ENCODE measurements around the gene FSCN2. TPM values are rescaled to one million over a fixed set of nuclear protein-coding genes. Genes with fewer than 3 reads are reported as not detected.
A peak's percentile ranks its signal among the peaks of the same experiment; 100 is the strongest.

The FSCN2 gene
- total RNA-seq, 6 donors from 2014 or later: 2.7 to 37.7 (median 3.9) TPM

DNA sequence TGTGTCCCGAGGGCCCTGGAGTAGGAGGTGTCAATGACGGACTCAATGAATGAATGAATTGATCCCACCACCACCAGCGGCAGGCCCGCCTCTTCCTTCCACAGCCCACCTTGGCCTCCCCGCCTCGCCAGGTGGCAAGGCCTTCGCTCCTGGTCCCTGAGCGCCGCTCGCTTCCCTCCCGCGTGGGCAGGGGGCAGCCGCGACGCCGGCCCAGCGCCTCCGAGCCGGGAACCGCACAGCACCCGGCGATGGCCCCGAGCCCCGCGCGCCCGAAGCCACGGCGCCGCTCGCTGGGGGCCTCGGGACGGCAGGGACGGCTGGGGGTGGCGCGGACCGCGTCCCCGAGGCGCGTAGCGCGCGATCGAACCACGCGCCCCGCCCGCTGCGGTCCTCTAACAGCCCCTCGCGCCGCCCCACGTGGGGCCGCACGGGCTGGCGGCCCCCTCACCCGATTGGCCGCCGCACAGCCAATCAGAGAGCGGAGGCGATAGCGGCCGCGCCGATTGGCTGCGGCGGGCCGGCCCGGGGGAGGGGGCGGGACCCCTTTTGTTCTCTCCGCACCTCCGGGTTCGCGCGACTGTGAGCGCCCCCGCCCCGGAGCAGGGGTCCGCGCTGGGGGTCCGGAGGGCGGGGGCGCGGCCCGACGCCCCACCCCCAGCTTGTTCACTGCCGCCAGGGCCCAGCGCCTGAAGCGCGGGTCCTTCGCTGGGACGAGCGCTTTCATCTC is 46.9 kb upstream of the FSCN2 start:
- WGBS, 2 donors: 19 to 38% methylated on average over 7 to 60 of the region's 94 CpGs
- H3K36me3 ChIP-seq: no peaks in the 10 kb centered on the region
- H3K27me3 ChIP-seq: peaks cover 0 to 4% (median 0%) of the 10 kb centered on the region in 4 donors
- DNase-seq (peak; percentile 50 to 93), ATAC-seq (ENCODE audit: low FRiP score in 2 of 2) (peak in 1 of 2 donors; percentile 86)
- H3K4me1 ChIP-seq: peaks cover 21 to 37% (median 28%) of the 10 kb centered on the region in 4 donors
- no peak overlapping the region for H3K27ac ChIP-seq
- TF ChIP-seq EP300 (IDR thresholded peaks at IDR 0.05): no peak
- TF ChIP-seq, protein P1, sequence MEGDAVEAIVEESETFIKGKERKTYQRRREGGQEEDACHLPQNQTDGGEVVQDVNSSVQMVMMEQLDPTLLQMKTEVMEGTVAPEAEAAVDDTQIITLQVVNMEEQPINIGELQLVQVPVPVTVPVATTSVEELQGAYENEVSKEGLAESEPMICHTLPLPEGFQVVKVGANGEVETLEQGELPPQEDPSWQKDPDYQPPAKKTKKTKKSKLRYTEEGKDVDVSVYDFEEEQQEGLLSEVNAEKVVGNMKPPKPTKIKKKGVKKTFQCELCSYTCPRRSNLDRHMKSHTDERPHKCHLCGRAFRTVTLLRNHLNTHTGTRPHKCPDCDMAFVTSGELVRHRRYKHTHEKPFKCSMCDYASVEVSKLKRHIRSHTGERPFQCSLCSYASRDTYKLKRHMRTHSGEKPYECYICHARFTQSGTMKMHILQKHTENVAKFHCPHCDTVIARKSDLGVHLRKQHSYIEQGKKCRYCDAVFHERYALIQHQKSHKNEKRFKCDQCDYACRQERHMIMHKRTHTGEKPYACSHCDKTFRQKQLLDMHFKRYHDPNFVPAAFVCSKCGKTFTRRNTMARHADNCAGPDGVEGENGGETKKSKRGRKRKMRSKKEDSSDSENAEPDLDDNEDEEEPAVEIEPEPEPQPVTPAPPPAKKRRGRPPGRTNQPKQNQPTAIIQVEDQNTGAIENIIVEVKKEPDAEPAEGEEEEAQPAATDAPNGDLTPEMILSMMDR (IDR thresholded peaks at IDR 0.05): no peak
- TF ChIP-seq POLR2A (IDR thresholded peaks at IDR 0.05): no peak
- no peak for TF ChIP-seq POLR2AphosphoS5 (IDR thresholded peaks at IDR 0.05)
- peak overlapping the region; percentile 5 to 58 (median 50) for H3K4me3 ChIP-seq
- H3K9me3 ChIP-seq: no peaks in the 10 kb centered on the region

DNA sequence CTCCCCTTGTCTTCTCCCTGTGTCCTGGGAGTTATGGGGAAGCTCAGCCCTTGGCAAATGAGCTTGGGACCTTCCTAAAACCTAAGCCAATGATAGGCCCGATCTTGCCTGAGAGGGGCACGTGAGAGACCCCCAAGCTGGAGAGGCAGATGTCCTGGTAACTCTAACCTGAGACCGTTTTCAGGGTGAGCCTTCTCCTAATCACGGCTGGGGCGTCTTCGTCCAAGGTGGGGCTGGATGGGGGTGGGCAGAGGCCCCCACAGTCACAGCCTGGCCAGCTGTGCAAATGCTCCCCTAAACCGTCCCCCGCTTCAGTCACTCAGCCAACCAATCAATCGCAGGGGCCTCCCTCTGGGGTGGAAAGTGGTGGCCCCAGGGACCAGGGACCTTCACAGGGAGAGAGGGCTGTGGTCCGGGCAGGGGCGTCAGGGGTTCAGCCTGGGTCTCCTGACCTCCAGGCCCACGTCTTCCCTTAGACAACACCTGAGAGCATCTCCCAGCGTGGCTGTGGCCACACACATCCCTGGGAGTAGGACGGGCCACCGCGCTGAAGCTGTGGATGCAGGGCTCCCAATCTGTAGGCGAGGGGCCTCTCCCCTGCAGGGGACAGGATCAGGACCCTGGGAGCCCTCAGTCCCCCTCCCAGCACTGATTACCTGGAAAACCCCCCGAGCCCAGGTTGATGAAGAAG is 46.2 kb upstream of the FSCN2 start:
- Histone ChIP-seq H3K36me3 (no peaks in the 10 kb centered on the region), H3K4me3 (peak overlapping the region; percentile 5 to 58 (median 50)), H3K27ac (no peak overlapping the region), H3K9me3 (no peaks in the 10 kb centered on the region), H3K27me3 (peaks cover 0 to 4% (median 0%) of the 10 kb centered on the region in 4 donors), H3K4me1 (peaks cover 21 to 37% (median 28%) of the 10 kb centered on the region in 4 donors)
- ATAC-seq (ENCODE audit: low FRiP score in 2 of 2): no peak
- DNase-seq: peak in 1 of 2 donors; percentile 56
- no peak for TF ChIP-seq POLR2AphosphoS5 (IDR thresholded peaks at IDR 0.05)
- no peak for TF ChIP-seq EP300 (IDR thresholded peaks at IDR 0.05)
- TF ChIP-seq POLR2A (IDR thresholded peaks at IDR 0.05): no peak
- TF ChIP-seq, protein P1 (IDR thresholded peaks at IDR 0.05): no peak
- 26 to 69% methylated on average over 6 to 18 of the region's 18 CpGs for WGBS, 2 donors

DNA sequence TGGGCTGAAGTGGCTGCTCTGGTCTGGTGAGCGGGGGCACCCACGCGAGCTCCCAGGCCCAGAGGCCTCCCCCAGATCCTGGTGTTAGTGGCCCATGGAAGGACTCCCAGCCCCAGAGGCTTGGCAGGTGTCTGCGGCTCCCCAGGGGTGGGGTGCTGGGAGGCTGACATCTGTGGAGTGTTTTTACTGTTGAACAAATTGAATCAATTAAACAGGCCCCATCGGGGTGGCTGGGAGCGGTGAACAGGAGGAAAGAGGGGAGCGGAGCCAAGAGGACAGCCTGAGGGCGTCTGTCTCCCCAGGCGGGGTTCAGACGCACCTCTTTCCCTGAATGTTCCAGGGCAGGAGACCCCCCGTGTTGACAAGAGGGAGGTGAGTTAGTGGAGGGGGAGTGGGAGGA is 45.5 kb upstream of the FSCN2 start:
- DNase-seq (peak in 1 of 2 donors; percentile 54), ATAC-seq (ENCODE audit: low FRiP score in 2 of 2) (no peak)
- Histone ChIP-seq H3K4me1 (peaks cover 25 to 42% (median 30%) of the 10 kb centered on the region in 4 donors), H3K9me3 (no peaks in the 10 kb centered on the region), H3K36me3 (no peaks in the 10 kb centered on the region), H3K4me3 (no peak overlapping the region), H3K27me3 (peaks cover 0 to 4% (median 0%) of the 10 kb centered on the region in 4 donors), H3K27ac (no peak overlapping the region)
- TF ChIP-seq EP300 (IDR thresholded peaks at IDR 0.05) (no peak), POLR2A (IDR thresholded peaks at IDR 0.05) (no peak), POLR2AphosphoS5 (IDR thresholded peaks at IDR 0.05) (no peak)
- TF ChIP-seq, protein P1 (IDR thresholded peaks at IDR 0.05): no peak
- WGBS, 2 donors: 80 to 90% methylated on average over 8 to 11 of the region's 11 CpGs

DNA sequence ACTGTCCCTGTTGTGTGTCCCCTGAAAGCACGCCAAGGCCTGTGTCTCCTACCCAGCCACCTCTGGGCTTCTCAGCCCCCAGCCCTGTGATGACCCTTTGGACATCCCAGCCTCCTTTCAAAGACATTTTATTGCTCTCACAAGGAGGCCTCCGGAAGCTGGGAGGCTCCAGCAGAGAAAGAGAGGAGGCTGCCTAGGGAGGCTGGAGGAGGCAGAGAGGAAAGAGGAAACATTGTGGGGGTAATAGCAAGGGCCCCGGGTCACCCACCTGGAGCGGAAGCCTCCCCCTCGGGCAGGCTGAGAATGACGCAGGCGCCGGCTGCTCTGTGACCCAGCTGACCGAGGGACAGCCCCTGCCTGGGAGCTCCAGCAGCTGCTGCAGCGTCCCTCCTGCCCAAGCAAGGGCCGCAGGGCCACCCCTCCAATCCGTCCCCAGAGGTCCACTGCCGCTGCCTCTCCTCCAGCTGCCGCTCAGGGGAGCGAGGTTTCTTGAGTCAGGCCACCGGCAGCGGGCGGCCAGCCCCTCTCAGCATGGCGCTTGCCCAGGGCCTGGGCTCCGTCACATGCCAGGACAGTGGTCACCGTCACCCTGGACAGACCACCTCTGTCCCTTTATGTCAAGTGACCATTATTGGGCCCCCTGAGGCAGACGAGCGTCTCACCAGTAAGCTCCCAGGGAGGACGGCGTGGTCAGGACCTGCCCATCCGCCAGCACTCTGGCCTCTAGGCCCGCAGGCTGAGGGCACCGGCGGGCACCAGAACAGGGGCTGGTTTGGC is 44.9 kb upstream of the FSCN2 start:
- H3K4me3 ChIP-seq: peak overlapping the region in 2 of 4 donors; percentile 42 to 46
- H3K27ac ChIP-seq: no peak overlapping the region
- peak in 1 of 2 donors; percentile 80 for DNase-seq
- no peaks in the 10 kb centered on the region for H3K36me3 ChIP-seq
- TF ChIP-seq, protein P1 (IDR thresholded peaks at IDR 0.05): no peak
- no peak for TF ChIP-seq POLR2AphosphoS5 (IDR thresholded peaks at IDR 0.05)
- H3K4me1 ChIP-seq: peaks cover 26 to 48% (median 34%) of the 10 kb centered on the region in 4 donors
- H3K27me3 ChIP-seq: peaks cover 0 to 4% (median 0%) of the 10 kb centered on the region in 4 donors
- no peaks in the 10 kb centered on the region for H3K9me3 ChIP-seq
- peak in 1 of 2 donors; percentile 3 for ATAC-seq (ENCODE audit: low FRiP score in 2 of 2)
- 67 to 78% methylated on average over 21 to 29 of the region's 29 CpGs for WGBS, 2 donors
